ENCODE results near the gene RAB31. TPM values are rescaled to one million over a fixed set of nuclear protein-coding genes. Genes with fewer than 3 reads are reported as not detected.

The RAB31 gene
- total RNA-seq, 1 experiment from 2014 or later, result 64.3 TPM

DNA sequence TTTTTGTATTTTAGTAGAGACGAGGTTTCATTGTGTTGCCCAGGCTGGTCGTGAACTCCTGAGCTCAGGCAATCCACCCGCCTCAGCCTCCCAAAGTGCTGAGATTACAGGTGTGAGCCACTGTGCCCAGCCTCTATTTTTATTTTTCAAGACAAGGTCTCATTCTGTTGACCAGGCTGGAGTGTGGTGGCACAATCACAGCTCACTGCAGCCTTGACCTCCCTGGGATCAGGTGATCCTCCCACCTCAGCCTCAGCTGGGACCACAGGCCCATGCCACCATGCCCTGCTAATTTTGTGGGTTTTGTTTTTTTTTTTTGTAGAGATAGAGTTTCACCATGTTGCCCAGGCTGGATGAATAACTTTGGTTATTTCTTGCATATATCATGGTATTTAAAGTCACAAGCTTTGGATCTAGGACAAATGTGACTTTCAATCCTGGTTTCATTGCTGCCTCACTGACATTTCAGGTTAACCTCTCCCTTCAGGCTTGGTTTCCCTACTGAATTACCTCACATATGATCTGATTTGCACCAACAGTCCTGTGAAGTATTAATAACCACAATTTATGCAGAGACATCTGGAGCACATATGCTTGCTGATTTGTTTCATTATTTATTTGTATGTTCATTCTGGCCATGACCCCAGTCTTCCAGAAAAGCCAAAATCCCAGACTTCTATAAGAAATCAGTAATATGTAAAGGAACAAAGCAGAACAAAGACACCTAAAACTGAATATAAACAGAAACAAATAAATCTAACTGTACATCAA is 17.5 kb upstream of the RAB31 start:
- DNase-seq (ENCODE audit: low spot score), result no peak
- in situ Hi-C loops (cut with HindIII; ENCODE audit: low sequenced_read_pairs), result no loop called here

DNA sequence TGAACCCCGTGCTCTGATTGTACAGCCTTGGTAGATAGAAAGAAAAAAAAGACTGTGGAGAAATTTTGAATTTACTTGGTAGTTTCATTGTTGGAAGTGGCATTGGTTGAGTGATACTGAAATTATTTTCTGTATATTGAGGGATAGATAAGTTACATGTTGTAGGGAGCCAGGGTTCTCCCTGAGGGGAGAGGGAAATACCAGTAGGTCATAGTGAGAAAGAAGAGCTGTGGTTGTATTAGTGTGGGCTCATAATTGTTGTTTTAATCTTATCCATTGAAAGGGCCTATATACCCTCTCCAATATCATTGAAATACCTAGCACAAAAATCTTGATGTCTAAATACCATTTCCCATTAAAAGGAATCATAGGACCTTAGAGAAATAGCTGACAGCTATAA is 16.9 kb upstream of the RAB31 start:
- no peak for DNase-seq (ENCODE audit: low spot score)
- in situ Hi-C loops (cut with HindIII; ENCODE audit: low sequenced_read_pairs), result no loop called here

DNA sequence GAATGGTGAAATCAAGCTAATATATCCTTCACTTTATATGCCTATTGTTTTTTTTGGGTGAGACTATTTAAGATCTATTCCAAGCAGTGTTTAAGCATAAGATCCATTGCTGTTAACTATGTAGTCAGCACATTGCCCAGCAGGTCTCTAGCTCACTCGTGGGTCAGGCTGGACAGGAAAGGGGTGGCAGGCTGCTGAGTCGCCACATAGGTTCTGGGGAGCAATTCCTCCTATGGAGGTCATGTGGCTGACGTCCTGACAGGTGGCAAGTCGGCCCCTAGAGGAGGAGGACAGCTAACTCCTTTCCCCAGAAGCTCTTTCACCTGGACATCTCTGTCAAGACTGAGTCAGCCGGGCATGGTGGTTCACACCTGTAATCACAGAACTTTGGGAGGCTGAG is 13.9 kb upstream of the RAB31 start:
- in situ Hi-C loops (cut with HindIII; ENCODE audit: low sequenced_read_pairs), result no loop called here

DNA sequence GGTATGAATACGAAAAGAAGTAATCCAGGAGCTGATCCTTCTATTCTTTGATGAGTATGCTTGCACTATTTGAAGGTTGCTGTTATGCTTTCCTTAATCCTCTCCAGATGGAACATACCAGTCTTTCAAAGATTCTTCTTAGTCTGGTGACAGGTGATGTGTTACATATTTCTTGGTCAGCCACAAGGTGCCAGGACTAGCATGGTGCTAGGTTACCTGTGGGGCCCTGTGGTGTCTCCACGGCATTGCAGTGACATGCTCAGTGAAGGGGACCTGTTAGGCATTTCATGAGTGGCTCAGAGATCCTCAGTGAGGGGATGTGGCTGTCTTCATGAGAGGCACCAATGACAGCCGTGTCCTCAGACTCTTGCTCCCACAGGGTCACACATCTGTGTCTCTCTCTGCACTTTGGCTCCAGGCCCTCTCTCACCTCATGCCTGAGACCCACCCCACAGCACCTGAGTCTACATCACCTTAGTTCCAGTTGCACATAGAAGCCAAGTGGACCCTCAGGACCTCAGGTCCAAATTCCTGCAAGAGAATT is 13.1 kb upstream of the RAB31 start:
- in situ Hi-C loops (cut with HindIII; ENCODE audit: low sequenced_read_pairs), result no loop called here
- no peak for DNase-seq (ENCODE audit: low spot score)

More for the DNA sequence above, 13.9 kb upstream of the RAB31 start:
- no peak for DNase-seq (ENCODE audit: low spot score)

DNA sequence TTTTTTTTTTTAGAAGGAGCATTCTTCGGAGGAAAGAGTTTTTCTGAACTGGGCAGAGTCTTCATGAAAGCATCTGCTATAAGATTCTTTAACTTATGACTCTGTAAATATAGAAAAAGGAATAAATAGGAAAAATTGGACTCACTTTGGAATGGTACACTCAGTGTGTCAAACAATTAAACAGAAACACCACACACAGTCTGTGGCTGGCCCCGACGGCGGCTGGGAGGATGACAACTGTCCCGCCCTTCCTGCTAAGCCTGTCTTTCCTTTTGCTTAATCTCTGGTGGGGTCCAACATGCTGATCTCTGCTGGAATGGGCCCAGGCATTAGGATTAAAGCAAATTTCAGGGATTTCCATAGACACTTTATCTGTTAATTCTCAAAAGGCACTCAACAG is 12.5 kb upstream of the RAB31 start:
- in situ Hi-C loops (cut with HindIII; ENCODE audit: low sequenced_read_pairs), result no loop called here
- no peak for DNase-seq (ENCODE audit: low spot score)

DNA sequence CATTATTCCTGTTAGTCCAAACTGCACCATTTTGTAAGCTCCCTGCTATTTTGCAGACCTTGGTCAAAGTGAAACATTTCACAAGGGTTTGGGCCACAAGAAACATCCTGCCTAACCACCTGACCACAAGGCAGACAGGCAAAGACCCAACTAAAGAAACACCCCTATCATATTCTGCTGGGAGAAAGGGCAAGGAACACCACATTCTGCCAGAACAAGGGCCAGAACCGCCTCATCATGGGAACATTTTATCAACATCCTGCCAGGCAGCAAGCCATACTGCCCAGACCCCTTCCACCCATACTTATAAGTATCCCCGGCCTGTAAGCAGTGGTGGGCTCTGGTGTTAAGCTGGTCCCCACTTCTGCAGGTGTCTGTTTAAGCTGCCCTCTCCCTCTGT is 12.0 kb upstream of the RAB31 start:
- in situ Hi-C loops (cut with HindIII; ENCODE audit: low sequenced_read_pairs), result no loop called here

DNA sequence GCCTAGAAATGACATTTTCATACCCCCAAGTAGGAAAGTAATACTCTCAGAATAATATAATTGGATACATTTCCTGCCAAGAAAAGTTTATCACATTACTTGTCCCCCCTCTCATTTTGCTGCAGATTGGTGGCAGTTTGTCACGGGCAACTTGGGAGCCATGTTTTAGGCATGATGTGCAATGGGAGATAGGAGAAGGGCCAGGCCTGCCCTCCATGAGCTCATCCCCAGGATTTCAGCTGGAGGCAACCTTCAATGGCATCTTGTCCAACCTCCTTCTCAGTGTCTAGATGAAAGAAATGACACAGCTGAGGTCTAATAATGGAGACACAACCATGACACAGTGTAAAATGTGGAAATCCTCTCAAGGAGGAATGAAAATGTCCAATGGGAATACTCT is 11.4 kb upstream of the RAB31 start:
- in situ Hi-C loops (cut with HindIII; ENCODE audit: low sequenced_read_pairs), result no loop called here
- no peak for DNase-seq (ENCODE audit: low spot score)

More for the DNA sequence above, 12.0 kb upstream of the RAB31 start:
- DNase-seq (ENCODE audit: low spot score), result no peak

DNA sequence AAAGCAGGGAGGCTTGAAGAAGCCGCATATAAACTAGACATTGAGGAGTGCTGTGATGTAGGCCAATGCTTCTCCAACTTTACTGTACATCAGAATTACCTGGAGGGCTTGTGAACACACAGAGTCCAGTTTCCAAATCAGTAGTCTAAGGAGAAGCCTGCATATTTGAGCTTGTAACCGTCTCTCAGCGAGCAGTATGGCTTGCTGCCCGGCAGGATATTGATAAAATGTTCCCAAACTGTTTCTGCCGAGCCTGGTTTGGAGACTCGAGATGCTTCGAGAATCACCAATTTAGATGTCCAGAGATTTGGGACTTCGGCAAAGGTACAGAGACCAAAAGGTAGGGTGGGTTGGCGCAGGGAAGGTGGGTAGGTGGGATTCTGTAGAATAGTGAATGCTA is 11.0 kb upstream of the RAB31 start:
- in situ Hi-C loops (cut with HindIII; ENCODE audit: low sequenced_read_pairs), result no loop called here
- no peak for DNase-seq (ENCODE audit: low spot score)

DNA sequence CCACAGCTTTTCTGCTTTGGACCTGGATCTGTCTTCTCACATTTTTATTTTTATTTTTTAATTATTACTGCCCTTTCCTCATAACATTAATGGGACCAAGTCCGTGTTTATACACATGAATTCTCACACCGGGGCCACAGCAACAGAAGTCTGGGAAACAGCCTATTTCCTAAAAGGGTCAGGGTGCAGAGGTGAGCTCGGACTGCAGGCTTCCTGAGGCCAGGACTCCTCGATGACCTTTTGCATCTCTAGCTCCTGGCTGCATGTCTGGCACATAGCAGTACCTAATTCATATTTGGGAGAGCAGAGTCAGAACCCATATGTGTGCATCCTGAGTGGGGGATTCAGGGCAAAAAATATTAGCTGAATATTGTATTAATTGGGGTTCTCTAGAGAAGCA is 9.6 kb upstream of the RAB31 start:
- DNase-seq (ENCODE audit: low spot score), result no peak
- in situ Hi-C loops (cut with HindIII; ENCODE audit: low sequenced_read_pairs), result no loop called here

DNA sequence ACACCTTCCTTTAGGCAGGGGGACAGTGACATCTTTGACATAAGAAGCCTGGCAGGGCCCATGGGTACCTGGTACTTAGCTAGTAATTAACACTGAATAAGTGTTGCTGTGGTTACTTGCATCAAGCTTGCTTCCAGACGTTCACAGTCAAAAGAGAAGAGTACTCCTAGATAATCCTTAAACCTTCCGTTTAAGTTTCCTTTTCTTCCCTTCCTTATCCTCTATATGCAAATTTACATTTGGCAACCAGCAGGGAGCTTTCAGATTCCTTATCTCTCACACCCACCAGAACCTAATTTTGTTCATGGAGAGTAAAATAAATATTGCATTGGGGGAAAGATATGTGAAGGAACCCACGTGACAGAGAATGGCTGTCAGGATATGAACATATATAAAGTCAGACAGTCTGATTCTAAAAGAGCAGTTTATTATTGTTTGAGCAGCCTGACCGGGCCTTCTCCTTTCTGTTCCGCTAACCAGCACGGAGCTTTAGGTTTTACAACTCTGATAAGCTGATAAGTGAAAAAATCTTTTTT is 7.8 kb upstream of the RAB31 start:
- in situ Hi-C loops (cut with HindIII; ENCODE audit: low sequenced_read_pairs), result no loop called here
- DNase-seq (ENCODE audit: low spot score), result no peak

DNA sequence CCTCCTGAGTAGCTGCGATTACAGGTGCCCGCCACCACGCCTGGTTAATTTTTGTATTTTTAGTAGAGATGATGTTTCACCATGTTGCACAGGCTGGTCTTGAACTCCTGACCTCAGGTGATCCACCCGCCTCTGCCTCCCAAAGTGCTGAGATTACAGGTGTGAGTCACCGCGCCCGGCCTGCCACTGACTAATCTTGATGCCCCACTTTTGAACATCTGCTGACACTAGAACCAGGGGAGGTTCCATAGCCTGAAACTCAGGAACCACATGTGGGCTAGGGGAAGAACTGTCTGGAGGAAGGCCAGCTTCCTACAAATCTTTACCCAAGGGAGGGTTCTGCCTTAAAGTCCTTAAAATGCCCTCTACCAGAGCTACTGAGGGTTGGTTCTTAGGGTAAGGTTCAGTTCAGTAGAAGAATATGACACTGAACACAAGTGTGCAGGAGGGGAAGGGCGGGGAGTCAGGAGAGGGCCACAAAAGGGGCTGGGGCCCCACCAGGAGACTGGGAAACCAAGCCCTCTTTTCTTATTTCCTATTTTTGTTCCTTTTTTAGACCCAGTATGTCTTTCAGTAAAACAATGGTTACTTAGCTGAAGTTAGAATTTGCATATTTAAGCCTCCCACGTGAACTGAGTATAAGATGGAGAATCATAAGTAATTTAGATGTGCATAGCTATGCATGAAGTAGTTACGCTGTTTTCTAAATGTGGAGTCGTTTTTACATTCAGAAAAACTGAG is 6.3 kb upstream of the RAB31 start:
- no peak for DNase-seq (ENCODE audit: low spot score)
- in situ Hi-C loops (cut with HindIII; ENCODE audit: low sequenced_read_pairs), result no loop called here

DNA sequence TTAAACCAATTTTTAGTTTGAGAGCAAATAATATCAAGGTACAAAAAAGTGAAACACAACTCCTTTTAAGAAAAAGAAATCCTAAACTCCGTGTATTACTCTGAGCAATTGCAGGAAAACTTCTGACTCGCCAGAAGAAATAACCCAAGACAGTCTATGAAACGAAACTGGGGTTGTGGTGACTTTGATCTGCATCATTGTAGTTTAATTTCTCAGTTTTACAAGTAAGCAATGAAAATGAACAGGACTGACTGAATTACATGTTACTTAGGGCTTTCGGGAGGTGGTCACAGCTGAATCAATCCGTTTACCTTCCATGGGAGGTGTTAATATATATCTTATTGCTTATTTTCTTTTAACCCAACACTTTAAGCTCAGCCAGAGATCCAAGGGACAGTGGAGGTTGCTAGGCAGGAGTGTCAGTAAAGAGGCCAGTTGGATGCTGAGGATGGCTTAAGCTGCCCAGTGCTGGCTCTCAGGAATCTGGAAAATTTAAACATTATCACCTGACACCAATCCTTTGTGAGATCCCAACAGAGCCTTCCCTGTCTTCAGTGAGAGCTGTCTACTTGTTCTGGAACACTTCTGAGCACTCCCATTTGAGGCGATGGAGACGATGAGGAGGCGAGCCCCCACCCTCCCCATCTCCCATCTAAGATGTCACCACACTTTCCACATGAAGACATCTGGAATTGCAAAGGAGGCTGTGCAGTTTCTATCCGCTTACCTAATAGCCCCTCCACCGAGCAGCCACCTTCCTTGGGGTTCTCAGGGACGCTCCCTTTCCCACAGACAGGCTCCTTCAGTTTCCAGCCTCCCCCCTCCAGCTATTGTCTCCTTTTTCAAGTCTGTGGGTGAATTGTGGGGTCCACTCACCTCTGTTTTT is 3.6 kb upstream of the RAB31 start:
- DNase-seq (ENCODE audit: low spot score), result no peak
- in situ Hi-C loops (cut with HindIII; ENCODE audit: low sequenced_read_pairs), result no loop called here

DNA sequence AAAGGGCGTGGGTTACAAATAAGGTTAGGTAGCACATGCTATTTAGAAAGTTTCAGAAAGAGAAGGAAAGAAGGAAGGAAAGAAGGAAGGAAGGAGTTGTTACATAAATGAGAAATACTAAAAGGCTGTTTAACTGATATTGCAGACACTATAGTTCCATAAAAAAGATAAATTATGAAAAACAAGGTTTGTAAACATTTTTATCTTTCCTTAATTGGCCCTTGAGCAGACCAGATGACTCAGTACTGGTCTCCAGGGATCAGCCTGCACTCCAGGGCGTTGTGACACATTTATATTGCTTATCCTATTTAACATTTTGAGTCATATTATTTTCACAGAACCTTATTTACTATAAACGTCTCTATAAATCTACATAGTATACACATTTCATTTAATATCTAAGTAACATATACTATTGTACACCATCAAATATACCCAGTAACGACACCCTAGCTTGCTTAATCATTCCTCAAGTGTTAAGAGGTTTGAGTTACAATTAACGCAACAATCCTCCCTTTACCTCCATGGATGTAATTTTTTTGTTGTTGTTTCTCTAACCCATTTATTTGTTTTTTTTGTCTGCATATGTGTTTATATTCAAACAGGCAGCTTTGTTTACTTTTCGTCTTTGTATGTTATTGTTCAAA is 2.8 kb upstream of the RAB31 start:
- no peak for DNase-seq (ENCODE audit: low spot score)
- in situ Hi-C loops (cut with HindIII; ENCODE audit: low sequenced_read_pairs), result no loop called here

DNA sequence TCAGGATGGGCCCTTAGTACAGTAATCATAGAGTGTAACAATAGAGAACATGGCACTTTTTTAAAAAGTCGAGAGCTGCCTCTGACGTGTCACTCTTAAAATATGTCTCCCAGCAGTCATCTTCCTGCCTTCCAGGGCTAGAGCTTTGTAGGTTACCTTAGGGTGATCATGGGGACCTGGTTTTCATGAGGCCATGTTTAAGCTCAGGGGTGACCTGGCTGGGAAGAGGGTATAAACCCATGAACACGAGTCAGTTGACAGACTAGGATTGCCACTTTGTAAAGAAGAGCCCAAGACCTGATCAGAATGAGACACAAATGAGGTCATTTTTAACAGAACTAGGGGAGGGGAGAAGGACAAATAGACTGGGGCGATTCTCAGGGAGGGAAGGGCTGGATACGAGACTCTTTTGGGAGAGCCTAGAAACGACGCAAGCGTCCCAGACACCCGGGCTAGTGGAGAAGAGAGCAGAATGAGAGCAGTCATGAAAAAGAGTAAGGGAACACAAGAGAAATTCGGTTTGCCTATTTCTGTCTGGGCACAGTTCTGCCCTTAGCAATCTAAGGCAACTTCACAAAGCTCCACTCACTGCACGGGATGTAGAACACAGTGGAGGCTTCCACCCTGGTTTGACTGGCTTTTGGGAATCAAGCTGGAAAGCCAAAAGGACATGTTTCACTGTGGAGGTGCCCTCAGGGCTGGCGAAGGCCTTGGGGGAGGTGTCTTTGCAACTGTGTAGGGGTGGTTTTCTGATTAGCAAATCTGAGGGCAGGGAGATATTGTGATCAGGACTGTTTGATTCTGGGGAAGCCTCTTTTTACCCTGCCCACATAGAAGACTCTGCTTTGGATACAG is 1.8 kb upstream of the RAB31 start:
- no peak for DNase-seq (ENCODE audit: low spot score)
- in situ Hi-C loops (cut with HindIII; ENCODE audit: low sequenced_read_pairs), result no loop called here

DNA sequence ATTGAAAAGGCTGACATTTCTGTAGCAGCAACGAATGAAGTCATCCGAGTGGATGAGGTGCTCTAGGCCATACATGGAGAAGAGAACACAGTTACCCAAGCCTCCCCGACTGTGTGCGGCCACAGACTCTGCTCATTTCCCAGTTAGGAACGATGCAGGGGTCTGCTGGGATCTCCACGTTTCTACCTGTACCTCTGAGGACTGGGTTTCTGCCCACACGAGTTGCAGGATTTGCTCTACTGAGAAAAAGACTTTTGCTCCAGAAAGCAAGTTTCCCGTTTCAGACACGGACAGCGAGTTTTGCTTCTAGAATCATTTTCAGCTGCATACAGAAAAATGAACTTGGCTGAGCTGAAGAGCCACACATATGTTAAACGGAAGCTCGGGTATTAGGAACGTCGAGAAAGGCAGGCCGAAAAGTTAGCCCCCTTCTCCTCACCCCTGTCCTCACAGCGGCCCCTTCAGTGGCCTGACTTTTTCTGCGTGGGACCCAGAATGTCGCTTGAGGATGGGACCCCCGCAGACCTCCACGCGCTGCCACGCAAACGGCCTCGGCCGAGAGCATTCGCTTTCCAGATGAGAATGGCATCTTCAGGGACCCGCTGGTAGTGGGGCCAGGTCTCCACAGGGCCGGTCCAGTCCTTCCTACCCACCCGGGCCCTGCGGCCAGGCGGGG is 582 bp upstream of the RAB31 start:
- in situ Hi-C loops (cut with HindIII; ENCODE audit: low sequenced_read_pairs), result no loop called here
- DNase-seq (ENCODE audit: low spot score), result peak; percentile 18

DNA sequence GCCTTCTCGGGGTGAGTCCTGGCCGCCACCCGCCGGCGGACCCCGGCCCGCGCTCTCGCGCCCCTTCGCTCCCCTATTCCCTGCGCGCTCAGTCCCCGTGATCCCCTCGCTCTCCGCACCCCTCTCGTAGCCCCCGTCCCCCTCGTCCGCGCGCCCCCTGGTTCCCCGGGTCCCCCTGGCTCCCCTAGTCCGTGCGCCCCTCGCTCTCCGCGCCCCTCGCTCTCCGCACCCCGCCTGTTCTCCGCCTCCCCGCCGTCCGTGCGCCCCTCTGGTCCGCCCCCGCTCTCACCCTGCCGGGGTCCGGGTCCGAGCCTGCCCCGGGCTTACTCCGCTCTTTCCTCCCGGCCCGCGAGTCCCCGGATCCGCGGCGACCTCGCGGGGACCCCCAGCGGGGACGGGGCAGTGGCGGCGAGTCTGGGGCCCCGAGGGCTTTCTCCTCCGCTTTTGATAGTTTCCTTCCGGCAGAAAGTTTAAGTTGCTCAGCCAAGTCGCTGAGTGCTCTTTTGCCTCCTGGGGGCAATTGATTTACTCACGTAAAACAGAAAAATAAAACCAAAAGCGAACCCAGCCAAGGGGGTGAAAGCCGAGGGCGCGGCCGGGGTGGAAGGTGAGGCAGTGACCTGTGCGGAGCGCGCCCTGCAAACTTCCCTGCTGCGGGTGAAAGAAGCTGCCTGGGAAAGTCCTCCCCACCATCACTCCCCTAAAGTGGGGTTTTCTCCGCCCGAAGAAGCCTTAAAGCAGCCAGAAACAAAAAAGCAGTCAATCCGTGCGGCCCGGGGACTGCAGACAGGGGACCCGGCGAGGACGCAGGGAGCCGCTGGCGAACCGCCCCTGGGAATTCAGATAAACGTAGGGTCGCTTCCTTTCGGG is 568 bp downstream of the RAB31 start:
- in situ Hi-C loops (cut with HindIII; ENCODE audit: low sequenced_read_pairs), result no loop called here
- no peak for DNase-seq (ENCODE audit: low spot score)

Measured in G401 (cell line).